T-helper 22 cell (primary cell): ENCODE measurements around the gene PKLR.
"Not testable (repeated sequence)": the region's sequence is repeated elsewhere in the genome, so short reads cannot be mapped to it uniquely, and the experiment has no call there.

Experiments
- DNase-seq: peaks from one replicate; pipeline ENCODE4 v3.0.0-alpha.2; 2020; ENCODE audit warnings: low read depth

The PKLR gene

DNA sequence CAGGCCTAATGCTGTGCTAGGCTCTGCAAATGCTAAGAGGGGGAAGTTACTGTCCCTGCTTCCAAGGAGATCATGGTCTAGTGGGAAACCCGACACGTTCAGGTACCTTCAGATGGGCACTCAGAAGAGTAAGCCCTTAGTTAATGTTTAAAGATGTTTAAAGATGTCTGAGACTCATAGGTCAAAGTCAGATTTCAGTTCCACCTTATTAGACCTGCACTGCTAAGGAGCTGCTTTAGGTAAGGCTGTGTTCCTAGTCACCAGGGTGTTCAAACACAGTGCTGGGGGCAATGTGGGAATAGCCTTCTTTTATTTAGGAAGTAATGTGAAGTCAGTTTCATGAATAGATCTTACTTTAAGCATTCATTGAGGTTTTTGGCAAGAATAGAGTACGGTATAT is 15.7 kb upstream of the PKLR start:
- no peak for DNase-seq

DNA sequence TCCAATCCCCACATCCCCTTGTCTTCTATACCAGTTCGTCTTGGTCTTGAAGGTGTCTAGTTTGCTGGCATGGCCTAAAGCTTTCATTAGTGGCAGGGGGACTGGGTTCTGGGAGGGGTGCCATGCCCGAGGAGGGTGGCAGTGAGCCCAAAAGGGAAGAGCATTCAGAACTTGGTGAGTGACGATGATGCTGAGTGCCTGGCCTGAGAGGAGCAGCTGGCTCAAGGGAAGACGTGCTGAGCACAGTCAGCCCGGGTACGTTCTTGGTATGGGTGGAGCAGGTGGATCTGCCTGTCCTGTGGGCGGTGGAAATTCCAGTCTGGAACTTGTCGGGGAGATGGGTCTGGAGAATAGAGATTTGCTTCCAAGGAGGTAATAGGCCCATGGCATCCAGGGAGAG is 12.0 kb upstream of the PKLR start:
- no peak for DNase-seq

DNA sequence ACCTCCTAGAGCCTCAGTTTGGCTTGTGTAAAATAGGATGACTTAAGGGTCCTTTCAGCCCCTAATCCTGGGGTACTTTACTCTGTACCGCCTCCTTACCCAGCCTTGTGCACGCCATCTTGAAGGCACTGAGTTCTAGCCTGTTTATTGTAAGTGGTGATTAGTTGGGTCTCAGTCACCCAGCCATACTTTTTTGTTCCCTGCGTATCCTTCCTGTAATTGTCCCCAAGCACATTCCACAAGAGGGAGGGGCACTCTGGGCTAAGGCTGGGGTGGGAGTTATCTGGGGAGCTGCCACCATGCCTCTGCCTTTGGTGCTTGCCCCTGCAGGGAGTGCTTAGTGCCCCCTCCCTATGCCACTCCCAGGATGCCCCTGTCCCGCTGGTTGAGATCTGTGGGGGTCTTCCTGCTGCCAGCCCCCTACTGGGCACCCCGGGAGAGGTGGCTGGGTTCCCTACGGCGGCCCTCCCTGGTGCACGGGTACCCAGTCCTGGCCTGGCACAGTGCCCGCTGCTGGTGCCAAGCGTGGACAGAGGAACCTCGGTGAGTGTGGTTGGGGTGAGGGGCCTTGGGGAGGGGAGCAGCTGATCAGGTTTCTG is 8.3 kb upstream of the PKLR start:
- DNase-seq, result no peak

DNA sequence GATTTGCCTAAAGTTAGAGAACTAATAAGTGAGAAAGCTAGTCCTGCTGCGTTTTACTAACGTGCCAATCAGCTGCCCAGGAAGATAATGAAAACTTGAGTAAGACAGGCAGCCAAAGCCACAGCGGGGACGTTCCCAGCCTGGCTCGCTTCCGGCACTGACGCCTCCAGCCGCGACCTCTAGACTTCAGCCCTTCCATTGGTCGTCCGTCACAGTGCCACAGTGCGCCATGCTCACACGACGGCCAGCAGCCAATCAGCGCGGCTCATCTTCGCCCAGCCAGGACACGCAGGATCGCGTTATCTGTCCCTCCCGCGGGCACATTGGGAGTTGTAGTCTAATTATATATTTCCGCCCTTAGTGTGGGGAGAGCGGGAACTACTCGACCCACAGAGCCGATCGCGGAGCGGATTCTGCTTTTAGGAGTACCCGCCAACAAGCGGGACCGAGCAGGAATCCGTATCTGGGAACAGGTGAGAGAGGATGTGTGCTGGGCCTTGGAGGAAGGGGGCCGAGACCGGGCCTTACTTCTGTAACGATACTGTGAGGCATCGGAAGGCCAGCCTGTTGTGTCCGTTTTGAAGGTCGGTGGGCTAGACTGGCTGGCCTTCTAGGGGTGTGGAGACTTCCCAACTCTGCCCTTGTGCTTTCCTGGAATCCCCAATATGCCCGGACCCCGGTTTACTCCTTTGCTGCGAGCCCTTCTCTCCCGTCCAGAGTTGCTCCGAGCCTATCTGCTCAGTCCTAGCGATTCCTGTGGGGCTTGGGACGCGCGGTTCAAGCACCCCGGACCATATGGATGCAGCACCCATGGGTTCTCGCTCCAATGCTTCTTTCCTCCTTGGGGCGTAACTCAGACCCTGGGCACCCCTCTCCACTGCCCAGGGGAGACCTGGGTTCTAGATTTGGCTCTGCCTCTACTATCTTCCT is 7.5 kb upstream of the PKLR start, which contains the start of gene FDPS:
FDPS (plus strand) TSS at position 374 of the 930 bp plus-strand sequence. CDS start 924 bp downstream, outside the sequence.
- peak; percentile 99 for DNase-seq

DNA sequence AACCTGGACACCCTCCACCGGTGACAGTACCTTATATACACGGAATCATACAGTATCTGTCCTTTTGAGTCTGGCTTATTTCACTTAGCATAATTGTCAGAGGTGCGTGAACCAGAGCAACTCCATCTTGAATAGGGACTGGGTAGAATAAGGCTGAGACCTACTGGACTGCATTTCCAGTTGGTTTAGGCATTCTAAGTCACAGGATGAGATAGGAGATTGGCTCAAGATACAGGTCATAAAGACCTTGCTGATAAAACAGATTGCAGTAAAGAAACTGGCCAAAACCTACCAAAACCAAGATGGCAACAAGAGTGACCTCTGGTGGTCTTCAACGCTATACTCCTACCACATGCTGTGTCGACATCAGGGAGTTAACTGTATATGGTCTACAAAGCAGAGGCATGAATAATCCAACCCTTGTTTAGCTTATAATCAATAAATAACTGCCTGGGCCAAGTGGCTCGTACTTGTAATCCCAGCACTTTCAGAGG is 6.1 kb upstream of the PKLR start:
- no peak for DNase-seq

DNA sequence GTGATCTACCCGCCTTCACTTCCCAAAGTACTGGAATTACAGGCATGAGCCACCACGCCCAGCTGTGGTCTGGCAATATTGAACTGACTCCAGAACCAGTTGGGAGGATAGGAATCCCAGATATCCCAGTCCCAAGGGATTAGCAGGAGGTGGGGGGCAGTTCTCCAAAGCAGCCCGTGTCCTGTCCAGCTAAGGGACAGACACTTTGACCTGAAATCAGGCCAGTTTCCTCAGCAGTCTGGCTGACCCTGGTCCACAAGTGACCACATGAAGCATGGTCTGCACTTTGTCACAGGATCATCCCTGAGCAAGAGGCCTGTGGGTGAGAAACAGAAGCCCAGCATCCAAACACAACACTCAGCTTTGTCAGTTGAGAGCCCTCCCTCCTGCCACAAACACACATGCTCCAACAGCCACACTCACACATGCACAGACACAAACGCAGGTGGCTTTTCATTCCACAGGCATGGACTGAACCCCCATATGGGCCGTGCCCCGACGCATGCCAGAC is 4.7 kb upstream of the PKLR start:
- no peak for DNase-seq

DNA sequence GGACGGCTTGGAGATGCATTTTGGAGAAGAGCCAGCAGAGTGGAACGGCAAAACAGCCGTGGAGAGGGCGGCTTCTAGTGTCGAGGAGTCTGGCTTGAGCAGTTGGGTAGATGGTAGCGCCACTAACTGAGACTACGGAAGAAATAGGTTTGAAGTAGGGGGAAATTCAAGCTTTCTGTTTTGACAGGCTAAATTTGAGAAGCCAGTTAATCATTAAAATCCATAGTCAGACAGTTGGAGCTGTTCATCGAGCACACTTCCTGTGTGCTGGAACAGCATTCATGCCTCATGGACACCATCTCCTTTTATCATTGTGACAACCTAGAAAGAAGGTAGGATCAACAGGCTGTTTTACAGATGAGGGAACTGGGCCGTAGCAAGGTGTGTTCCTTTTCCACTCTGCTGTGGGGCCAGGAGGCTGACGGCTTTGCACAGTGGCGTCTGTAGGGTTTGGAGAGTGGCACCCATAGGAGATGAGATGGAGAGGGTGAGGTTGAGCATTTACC is 3.4 kb upstream of the PKLR start:
- DNase-seq, result no peak

DNA sequence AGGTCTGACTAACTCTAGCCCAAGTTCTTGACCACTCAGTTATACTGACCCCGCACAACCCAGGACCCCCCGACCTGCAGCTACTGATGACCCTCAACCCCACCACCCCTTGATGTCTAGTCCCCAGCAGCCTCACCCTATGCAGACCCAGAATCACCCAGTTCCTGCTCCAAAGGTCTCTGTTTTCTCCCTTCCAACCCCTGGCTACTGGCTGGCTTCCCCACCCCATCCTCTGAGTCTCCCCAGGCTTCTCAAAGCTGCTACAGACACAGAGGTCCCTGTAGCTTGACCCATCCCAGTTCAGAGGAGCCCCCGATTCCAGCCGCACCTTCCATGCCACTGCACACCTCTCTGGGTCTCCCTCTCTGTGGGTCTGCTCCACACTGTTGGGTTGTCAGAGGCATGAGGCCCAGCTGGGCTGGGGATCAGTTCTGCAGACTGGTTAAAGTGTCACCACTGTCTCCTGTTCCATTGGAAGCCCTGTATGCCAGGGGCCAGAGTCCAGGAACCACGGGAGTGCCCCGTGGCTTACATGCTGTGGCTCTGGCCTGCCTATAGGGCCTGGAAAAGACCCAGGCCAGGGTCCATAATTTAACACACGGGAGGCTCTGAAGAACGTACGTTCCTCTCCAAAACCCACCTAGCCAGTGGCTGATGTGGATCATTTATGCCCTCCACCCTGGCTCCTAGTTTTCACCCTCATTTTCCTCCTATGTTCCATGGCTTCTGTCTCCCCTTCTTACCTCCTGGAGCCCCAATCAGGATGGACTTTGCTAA is 497 bp downstream of the PKLR start:
- no peak for DNase-seq

DNA sequence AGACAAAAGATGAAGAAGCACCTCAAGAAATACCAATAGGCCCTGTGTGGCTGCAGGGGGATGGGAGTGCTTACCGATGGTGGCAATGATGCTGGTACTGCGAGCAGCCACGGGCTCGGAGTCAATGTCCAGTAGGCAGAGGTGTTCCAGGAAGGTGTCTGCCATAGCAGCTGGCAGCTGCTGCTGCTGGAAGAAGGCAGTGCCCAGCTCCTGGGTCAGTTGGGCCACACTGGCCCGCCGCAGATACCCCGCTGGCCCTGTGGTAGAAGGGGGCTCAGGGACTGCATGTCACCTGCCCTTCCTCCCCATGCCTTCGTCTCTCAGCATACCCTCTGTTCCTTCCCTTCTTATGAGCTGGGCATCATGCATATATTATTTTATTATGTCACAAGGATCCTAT is 1.2 kb downstream of the PKLR start:
- DNase-seq, result no peak

DNA sequence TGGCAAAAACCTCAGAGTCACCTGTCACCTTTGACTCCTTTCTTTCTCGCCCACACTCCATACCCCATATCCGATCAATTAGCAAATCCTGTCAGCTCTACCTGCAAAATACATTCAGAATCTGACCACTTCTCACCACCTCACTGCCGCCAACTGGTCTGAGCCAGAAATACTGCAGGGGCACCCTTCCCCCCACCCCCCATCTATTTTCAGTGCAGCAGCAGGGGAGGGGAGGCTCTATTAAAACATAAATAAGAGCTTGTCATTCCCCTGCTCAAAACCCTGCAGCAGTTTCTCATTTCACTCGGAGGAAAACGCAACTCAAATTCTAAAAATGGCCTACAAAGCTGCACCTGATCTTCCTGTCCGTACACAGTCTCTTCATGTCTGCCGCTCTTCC is 3.9 kb downstream of the PKLR start:
- DNase-seq, result no peak

DNA sequence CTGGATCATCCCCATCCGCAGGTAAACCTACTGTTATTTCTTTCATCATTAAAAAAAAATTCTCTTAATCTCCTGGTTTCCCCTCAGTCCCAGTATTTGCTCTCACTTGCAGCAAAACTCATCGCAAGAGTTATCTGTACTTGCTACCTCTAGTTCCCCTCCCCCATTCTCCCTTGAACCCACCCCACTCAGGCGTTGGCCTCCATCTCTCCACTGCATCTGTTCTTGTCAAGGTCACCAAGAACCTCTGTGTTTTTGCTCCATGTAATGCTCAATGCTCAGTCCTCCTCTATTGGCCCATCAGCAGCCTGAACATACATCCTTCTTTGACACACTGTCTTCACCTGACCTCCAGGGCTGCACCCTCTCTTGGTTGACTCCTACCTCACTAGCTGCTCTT is 4.6 kb downstream of the PKLR start:
- DNase-seq, result no peak

DNA sequence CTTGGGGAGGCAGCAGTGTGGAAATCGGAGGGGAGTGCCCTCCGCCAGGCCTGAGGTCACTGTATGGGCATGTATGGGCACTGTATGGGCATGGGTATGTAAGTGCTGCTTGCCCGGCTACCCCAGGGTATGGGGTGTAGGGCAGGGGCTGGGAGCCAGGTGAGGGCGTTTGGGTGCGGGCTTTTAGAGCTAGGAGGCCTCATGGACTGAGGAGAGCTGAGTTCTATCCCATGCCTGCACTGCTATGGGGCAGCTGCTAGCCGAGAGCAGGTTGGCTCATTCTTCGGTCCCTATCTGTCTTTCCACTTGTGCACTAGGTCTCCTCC is 5.3 kb downstream of the PKLR start:
- DNase-seq, result no peak

DNA sequence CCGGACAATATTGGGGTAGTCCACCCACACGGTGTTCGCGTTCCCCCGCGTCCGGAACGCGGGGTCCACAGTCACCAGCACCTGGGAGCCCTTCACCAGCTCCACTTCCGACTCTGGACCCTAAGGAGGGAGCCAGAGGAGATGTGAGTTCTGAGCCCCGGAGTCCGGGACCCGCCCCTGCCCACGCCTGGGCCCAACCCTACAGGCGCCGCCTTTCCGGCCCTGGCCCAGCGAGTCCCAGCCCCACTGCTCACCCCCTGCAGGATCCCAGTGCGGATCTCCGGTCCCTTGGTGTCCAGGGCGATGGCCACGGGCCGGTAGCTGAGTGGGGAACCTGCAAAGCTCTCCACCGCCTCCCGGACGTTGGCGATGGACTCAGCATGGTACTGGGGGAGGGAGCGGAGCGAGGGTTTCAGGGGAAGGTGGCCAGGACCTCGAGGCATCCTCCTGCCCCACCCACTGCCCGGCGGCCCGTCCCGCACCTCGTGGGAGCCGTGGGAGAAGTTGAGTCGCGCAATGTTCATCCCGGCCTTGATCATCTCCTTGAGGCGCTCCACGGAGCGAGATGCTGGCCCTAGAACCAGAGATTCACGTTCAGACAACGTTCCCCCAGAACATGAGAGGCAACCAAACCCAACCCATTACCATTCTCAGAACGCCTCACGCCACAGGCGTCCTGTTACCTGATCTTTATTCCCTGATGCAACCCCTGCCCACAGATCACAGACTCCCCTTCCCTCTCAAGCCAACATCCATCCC is 5.9 kb downstream of the PKLR start:
- no peak for DNase-seq

DNA sequence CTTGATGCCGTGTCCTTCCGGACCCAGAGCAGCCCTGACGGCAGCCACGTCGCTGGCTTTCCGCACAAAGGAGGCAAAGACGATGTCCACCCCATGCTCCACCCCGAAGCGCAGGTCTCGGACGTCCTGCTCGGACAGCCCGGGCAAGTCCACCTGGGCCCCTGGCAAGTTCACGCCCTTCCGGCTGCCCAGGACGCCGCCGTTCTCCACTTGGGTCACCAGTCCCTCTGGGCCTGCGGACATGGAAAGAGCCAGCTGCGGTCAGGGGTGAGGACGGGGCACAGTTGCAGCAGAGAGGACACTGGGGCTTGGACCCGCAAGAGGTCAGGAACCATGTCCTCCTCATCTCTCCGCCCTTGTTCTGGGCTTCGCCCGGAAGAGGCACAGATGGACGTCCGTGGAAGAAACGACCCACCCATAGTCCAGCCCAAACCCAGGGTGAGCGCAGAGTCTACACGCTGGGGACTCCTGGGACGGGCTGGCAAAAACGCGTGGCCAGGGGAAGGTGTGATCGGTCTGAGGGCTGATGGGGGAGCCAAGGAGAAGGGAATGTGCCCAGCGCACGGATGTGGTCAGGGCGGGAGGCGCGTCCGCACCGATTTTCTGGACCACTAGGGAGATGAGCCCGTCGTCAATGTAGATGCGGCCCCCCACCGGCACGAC is 6.6 kb downstream of the PKLR start:
- DNase-seq, result no peak

DNA sequence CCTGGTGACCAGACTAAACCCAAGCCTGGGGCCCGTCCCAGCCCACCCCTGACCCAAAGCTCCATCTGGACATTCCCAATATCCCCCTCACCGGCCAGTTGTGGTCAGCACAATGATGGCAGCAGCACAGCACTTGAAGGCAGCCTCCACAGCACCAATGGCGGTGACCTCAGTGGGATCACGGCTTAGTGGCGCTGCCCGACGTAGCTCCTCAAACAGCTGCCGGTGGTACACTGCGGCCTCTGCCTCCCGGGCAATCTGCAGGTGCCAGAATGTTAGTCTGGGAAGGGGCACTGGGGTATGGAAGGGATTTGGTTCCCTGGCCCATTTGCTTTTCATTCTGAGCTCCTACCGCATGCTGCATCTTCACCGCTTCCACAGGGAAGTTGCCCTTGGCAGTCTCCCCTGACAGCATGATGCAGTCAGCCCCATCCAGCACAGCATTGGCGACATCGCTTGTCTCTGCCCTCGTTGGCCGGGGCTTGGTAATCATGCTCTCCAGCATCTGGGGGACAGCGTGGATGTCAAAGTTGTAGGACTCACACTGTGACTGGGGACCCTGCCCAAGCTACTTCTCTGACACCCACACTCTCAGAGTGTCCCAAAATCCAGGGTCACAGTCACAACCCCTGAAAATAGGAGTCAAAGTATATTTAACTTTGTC is 8.0 kb downstream of the PKLR start:
- DNase-seq, result no peak

DNA sequence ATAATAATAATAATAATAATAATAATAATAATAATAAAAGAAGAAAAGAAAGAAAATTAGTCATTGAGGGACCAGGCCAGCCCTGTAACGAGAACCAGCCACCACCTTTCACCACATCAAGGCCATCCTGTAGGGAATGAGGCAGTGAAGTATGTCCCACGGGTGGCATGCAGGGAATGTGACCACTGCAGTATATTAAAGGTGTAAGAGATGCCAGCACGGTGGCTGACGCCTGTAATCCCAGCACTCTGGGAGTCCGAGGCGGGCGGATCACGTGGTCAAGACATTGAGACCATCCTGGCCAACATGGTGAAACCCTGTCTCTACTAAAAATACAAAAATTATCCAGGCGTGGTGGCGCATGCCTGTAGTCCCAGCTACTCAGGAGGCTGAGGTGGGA is 10.2 kb downstream of the PKLR start:
- DNase-seq, result not testable (repeated sequence)

DNA sequence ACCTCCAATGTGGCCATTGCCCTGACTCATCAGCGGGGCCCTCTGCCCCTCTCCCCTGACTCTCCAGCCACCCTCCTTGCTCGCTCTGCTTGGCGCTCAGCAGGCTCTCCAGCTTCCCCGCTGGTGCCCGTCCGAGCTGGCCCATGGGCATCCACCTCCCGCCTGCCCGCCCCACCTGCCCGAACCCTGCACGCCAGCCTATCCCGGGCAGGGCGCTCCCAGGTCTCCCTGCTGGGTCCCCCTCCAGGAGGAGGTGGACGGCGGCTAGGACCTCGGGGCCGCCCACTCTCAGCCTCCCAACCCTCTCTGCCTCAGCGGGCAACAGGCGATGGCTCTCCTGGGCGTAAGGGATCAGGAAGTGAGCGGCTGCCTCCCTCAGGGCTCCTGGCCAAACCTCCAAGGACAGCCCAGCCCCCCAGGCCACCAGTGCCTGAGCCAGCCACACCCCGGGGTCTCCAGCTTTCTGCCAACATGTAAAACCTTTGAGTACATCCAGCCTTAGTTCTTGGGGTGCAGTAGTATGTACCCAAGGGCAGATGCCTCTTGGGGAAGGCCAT is 13.2 kb downstream of the PKLR start:
- no peak for DNase-seq

DNA sequence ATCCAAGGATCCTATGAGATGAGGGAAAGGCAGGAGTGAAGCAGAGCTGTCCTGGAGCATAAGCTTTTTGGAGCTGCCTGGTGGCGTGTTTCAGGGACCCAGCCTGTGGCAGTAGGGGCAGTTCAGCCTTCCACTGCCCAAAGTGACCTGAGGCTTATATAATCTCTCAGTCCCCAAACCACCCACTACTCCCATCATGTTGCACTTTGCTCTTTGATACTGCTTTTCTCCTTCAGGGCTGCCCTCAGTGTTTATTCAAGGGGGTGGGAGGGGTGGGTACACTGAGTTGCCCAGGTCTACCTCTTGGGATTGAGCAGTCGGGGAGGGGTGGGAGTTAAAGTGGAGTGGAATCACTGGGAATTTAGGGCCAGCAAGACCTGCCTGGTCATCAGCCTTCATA is 14.7 kb downstream of the PKLR start:
- no peak for DNase-seq

DNA sequence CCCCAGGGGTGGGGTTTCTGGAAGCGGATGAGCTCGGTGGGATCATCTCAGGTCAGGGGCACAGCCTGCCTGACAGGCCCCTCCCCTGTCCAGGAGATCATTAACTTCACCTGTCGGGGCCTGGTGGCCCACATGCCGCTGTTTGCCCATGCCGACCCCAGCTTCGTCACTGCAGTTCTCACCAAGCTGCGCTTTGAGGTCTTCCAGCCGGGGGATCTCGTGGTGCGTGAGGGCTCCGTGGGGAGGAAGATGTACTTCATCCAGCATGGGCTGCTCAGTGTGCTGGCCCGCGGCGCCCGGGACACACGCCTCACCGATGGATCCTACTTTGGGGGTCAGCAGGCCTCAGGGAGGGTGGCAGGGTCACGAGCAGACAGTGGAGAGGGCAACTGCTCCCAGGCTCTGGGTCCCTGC is 15.6 kb downstream of the PKLR start:
- no peak for DNase-seq

DNA sequence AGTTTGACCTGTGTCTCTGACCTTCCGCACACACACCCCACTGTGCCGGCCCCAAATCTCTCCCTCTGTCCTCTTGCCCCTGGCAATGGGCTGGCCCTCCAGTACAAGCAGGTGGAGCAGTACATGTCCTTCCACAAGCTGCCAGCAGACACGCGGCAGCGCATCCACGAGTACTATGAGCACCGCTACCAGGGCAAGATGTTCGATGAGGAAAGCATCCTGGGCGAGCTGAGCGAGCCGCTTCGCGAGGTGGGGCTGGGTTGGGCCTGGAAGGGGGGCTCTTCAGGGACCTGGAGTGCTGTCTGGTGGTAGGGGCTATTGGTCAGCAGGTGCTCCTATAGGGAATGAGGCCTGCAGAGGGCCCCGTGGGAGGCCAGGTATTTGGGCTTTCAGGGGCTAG is 16.2 kb downstream of the PKLR start:
- DNase-seq, result no peak
